GM12891 (cell line): ENCODE data around the gene PRKN.

ENCODE experiments used
- PAX5 ChIP-seq: IDR thresholded peaks from 2 replicates; pipeline ENCODE4 v1.6.1; 2011; ENCODE audit warnings: low read length, moderate library complexity, mild to moderate bottlenecking; ENCODE audit not compliant: insufficient read depth, severe bottlenecking
- POLR2A ChIP-seq: IDR thresholded peaks from 2 replicates; pipeline ENCODE4 v1.6.1; 2011; ENCODE audit warnings: low read depth, low read length, control low read depth
- POLR2AphosphoS5 ChIP-seq: IDR thresholded peaks from 2 replicates; pipeline ENCODE4 v1.6.1; 2011; ENCODE audit warnings: low read depth, low read length, control low read depth
- POU2F2 ChIP-seq: IDR thresholded peaks from 2 replicates; pipeline ENCODE4 v1.6.1; 2011; ENCODE audit warnings: low read depth, mild to moderate bottlenecking, control low read depth, low read length, moderate library complexity
- SPI1 ChIP-seq: IDR thresholded peaks from 2 replicates; pipeline ENCODE4 v1.6.1; 2011; ENCODE audit warnings: low read depth, low read length, control low read depth
- TAF1 ChIP-seq: IDR thresholded peaks from 2 replicates; pipeline ENCODE4 v1.6.1; 2011; ENCODE audit warnings: low read depth, low read length, control low read depth

- TF ChIP-seq POLR2A, result no peak
- TF ChIP-seq PAX5, result no peak
- TF ChIP-seq TAF1, result no peak
- no peak for TF ChIP-seq POLR2AphosphoS5
- no peak for TF ChIP-seq SPI1
- TF ChIP-seq POU2F2, result no peak
These were observed 78.3 kb downstream of the PRKN start for GRCh38 chr6:162649271-162649670.
